CD4-positive, alpha-beta T cell treated with Interleukin-17A for 1 hour (primary cell): ENCODE measurements around the gene GRHL1.
"Not testable (repeated sequence)": the region's sequence is repeated elsewhere in the genome, so short reads cannot be mapped to it uniquely, and the experiment has no call there.

ENCODE experiments used
- DNase-seq: peaks from one replicate; pipeline ENCODE4 v3.0.0-alpha.2; 2020

Gene GRHL1

DNA sequence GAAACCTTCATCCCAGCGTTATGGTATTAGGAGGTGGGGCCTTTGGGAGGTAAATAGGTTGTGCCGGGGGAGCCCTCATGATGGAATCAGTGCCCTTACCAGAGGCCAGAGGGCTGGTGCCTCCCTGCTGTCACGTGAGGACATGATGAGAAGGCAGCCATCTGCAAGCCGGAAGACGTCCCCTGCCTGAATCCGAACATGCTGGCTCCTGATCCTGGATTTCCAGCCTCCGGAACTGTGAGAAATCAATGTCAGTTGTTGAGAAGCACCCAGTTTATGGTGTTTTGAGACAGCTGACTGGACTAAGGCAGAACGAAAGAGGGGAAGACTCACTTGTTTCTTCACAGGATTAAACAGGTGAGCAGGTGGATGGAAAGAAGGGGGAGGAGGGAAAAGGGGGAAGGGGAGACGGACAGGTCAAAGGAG is 78.8 kb downstream of the GRHL1 start:
- no peak for DNase-seq

GRCh38 chr2:10030798-10031197 is 79.3 kb downstream of the GRHL1 start:
- DNase-seq, result not testable (repeated sequence)

DNA sequence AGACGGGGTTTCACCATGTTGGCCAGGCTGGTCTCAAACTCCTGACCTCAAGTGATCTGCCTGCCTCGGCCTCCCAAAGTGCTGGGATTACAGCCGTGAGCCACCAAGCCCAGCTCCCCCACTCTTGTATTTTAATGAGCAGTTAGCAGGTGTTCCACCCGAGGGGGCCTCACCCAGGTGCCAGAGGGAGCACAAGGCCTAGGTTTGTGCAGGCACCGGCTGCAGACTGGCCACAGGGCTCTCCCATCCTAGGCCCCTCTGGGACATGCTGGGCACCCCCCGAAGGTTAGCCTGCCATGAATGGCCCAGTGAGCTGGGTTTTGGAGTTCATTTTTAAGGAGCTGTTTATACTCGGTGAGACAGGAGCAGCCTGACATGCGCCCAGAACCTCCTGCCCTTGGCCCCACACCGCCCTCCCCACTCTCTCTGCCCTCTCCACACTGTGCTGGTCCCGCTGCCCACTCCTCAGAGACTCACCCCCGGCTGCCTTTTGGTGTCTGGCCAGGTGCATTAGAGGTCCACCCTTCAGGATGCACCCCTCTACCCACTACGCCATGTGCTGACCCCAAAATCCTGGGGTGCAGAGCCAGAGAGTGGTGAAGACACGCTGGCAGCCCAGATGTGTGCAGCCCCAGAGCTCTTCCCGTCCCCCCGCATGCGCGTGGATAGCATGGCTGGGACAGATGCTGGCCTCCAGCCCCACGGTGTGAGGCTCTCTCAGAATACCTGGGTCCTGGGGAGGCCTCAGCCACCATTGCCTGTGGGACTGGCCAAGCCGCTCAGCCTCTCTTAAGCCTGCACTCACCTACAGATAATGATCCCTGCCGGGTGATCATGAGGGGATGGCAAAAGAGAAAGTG is 80.6 kb downstream of the GRHL1 start:
- no peak for DNase-seq

DNA sequence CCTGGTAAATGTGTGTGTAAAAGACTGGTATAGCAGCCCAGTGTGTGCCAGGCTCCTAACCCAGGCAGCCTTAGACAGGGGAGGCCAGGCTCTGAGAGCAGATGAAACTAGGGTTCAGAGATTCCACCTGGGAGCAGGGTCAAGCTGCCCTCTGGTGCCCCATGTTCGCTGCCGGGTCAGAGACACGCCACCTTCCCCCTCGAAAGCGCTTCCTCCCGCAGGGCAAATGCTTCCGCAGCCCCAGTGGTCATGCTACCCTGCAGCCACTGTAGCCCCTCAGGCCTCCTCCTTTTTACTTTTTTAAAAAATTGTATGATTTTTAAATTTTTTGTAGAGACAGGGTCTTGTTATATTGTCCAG is 81.2 kb downstream of the GRHL1 start:
- no peak for DNase-seq

DNA sequence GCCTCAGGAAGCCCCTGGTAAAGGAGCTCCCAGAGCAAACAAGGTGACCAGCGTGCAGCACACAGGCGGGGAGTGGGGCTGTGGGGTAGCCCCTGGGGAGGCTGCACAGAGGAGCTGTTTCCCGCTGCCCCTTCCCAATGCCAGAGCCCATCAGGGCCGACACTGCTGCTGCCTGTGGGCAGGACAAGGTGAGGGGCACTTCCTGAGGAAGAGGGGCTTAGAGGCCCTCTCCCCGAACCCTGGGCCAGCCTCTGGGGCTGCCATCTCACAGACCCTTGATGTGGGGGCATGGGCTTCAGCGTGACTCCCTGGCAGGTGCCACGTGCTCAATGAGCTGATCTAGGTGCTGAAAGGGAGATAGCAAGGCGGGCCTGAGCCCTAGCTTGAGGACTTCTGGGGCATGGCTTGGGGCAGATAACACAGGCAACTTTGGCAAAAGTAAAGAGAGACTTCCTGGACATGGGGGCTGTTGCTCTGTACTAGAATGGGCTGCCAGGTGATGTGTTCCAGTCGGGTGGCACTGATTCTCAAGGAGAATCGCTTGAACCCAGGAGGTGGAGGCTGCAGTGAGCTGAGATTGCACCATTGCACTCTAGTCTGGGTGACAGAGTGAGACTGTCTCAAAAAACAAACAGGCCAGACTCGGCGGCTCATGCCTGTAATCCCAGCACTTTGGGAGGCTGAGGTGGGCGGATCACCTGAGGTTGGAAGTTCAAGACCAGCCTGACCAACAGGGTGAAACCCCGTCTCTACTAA is 81.9 kb downstream of the GRHL1 start:
- no peak for DNase-seq

DNA sequence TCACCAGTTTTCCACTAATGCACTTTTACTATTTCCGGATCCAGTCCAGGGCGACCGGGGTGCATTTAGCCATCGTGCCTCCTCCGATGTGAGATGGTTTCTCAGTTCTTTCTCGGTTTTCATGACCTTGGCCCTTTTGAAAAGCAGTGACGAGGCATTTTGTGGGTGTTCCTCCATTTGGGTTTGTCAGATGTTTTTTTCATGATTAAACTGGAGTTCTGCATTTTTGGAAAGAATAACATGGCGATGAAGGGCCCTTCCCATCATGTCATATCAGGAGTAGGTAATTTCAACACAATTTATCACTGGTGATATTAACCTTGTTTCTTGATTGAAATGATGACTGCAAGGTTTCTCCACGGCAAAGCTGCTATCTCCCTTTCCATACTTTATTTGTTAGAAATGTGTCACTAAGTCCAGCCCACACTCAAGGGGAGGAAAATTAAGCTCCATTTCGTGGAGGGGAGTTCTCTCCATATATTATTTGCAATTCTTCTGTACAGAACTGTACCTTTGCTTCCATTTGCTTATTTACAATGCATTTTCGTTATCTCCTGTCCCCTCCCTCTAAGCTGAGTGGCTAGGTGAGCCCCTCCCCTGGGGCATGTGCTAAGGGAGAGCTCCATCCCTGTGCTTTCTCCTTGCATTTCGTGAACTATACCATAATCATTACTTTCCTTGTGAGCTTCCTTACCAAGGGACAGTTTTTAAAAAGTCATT is 83.0 kb downstream of the GRHL1 start:
- DNase-seq, result no peak

DNA sequence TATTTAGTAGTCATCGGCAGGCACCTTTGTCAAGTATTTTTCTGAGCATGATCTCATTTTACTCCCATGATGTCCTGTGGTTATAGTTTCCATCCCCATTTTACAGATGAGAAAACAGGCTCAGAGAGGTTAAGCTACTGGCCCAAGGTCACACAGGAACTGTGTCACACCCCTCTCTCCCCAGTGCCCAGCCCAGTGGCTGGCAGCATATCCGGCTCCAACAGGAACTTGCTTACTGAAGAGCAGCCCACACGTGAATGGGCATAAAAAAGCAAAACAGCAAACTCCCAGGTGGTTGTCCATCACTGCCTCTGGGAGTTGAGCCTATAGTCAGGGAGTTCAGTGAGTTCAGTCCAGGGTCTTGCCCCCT is 83.5 kb downstream of the GRHL1 start:
- DNase-seq, result peak; percentile 36

- no peak for DNase-seq
Measured at GRCh38 chr2:10035633-10036032, 84.1 kb downstream of the GRHL1 start.

DNA sequence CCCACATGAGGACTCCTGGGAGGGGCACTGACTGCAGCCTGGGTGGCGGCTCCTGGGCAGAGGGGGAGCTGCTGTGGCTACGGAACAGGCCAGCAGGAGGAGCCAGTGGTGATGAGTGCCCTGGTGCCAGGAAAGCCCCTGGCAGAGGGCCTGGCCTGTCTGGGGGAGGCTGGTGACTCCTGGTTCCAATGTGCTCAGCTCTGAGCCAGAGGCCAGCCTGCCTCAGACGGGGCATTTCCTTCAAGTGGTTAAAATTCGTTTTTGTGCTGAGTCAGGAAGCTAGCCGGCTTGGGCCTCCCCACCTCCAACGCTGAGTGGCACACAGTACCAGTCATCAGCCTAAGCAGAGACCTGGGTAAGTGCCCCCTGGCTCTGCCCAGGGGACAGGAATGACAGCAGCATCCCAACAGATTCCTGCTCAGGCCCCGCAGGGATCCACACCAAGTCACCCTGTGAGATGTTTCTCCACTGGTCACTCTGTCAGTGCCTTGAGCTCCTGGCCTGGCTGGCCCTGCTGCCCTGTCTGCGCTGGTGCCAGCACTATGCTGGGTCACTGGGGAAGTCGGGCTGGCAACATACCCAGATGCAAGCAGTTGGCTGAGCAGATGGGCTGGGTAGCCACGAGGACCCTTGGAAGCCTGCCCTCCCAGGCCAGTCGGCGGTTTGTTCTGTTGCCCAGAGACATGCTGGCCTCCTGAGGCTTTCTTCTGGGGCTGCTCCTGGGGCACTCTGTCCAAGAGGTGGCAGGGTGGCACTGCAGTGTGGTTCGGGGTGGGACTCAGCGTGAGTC is 84.8 kb downstream of the GRHL1 start:
- DNase-seq, result peak; percentile 71

DNA sequence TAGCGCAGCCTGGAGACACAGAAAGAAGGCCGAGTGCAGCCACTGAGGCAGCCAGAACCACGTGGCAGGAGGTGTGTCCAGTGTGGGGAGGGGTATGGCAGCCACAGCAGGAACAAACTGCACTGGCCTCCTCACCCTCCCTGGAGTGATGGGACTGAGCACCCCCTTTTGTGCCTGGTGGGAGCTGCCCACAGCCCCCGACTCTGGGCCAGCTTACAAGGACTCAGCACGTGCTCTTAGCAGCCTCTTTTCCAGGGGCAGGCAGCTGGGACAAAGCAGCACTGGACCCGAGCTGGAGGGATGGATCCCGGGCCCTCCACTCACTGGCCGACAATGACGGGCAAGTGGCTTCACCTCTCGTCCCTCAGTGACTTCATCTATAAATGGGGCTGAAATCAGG is 86.6 kb downstream of the GRHL1 start:
- no peak for DNase-seq

DNA sequence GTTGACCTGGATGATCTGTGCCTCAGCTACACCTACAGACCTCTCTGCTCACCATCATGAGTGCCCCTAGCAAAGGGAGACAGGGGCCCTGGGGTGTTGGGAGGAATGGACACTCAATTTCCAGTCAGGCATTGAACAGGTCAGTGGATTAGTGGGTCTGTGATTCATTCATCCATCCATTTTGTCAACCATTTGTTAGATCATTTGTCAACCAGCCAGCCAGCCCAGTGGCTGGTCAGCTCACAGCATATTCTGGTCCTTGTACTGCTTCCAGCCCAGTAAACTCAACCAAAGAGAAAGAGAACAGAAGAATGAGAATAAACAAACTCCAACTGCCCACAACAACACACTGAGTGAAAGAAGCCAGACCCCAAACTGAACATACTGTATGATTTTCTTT is 87.2 kb downstream of the GRHL1 start:
- no peak for DNase-seq

- no peak for DNase-seq
Measured at GRCh38 chr2:10039658-10040410, 88.3 kb downstream of the GRHL1 start.

DNA sequence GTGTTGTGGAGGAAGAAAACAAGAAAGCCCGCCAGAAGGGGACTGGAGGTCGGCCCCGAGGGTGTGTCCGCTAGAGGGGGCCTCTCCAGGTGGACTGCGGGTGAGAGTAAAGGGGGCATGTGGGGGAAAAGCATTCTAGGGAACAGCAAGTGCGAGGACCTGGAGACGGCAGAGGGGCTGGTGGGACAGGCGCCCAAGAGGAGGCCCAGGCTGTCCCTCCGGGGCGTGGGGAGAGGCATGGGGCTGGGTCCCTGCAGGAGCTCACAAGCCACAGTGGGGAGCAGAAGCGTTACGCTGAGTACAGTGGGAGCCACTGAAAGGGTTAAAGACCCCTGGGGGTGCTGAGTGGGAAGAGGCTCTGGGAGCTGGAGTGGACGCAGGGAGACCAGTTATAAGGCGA is 90.2 kb downstream of the GRHL1 start:
- no peak for DNase-seq

DNA sequence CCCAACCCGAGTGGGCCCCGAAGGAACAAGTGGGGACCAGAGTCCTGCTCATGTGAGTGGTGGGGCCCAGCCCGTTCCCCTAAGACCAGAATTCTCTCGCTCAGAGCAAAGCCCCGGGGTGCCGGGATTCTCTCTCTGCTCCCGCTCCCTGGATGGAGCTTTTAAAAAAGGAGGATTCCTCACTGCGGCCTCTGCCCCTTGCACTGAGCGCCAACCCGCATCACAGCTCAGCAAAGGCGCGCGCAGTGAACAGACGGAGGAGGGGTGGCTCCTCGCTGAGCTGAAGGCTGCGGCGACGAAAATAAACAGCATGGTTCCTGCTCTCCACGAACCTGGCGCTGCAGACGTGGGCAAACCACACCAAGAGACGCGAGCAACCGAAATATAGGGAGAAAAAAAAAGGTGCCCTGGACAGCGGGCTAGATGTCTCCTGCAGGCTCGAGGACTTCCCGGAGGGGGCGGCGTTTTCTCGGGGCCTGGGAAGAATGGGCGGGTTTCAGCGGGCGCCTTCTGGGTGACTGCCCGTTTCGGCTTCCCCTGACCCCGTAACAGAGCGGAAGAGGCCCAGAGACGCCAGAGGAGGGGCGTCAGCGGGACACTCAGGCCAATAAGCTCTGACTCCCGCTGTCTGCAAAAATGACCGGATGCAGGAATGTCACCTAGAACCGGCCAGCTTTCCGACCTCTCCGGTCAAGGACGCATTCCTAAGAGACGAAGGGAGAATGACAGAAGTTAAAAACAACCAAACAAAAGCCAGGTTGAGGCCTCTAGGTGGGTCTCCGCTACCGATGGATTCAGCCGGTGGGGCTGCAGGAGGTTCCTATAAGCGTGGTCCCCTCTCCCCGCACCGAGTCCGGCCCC is 91.0 kb downstream of the GRHL1 start:
- peak; percentile 36 for DNase-seq

DNA sequence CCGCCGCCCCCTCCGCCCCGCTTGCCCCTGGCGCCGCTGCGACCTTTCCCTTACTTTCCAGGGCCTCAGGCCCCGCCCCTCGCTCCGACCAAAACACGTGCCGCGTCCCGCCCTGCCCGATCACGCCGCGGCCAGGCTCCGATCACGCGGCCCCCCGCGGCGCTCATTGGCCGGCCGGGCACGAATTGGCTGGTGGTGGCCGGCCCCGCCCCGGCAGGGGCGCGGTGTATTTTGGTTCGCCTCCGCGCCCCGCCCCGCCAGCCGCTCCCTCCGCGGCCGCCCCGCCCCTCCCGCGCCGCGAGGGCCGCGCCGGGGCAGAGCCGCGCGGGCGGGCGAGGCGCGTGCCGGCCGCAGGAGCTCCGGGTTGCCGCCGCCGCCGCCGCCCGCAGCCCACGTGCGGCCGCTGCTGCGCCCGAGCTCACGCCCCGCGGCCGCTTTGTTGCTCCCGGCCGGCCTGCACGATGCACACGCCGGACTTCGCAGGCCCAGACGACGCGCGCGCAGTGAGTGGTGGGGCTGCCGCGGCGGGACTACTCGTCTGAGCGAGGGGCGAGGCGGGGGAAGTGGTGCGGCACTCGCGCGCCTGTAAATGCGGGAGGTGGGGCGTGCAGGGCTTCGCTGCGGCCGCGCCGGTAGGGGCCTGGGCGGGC is 91.9 kb downstream of the GRHL1 start, which contains the start of gene KLF11:
KLF11 (plus strand) TSS at position 295 of the 650 bp plus-strand sequence; CDS start at position 462, 167 bp downstream.
- DNase-seq, result peak; percentile 91

DNA sequence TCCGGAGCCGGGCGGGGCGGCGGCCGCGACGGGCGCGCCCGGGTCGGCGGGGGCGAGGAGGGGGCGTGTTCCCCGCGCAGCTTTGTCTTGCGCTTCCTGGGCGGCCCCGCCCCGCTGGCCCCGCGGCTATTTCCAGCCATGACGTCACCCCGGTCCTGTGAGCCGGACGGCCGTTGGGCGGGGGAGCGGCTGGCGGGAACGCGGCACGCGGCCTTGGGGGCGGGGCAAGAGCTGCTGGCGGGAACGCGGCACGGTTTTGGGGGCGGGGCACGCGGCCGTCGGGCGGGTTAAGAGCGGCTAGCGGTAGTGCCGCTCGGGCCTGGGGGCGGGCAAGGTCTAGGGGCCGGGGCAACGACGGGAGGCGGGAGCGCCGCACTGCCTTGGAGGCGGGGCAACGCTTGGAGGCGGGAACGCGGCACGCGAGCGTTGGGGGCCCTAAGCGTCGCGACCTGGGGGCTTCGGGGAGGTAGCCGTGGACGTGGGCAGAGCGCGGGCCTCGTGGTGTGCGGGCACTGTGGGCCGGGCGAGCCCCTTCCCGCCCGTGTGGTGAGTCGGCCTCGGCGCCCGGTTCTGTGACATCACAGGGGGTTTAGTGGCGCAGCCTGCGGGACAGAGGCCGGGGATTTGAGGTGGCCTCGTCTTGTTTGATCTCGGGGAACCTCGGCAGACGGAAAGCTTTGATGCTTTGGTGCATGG is 92.6 kb downstream of the GRHL1 start:
- DNase-seq, result peak; percentile 97

DNA sequence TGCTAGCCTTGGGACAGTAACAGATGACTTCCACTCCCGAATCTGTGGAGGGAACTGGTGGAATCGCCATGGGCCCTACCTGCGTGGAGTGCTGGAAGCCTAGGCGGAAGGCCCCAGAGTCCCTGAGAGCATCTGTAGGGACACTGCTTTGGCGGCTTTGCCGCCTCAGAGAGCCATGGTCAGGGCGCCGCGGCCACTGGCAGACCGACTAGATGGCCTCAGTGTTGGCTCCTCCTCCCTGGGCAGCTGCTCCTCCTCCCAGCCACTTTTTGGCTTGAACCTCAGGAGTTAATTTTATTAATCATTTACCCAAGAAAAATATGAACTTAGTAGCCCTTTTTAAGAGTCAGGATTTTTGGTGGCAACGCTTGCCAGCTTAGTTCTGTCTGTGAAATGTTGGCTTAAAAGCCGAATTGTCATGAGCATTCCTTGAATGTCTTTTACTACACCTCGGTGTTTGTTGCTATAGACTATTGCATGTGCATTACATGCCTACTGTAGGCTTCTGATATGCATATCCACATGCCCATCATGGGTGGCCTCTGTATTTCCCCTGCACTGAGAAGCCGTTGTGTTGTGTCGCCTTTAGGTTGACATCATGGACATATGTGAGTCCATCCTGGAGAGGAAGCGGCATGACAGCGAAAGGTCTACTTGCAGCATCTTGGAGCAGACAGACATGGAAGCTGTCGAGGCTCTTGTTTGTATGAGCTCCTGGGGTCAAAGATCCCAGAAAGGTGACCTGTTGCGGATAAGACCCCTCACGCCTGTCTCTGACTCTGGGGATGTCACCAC is 94.3 kb downstream of the GRHL1 start:
- DNase-seq, result no peak

DNA sequence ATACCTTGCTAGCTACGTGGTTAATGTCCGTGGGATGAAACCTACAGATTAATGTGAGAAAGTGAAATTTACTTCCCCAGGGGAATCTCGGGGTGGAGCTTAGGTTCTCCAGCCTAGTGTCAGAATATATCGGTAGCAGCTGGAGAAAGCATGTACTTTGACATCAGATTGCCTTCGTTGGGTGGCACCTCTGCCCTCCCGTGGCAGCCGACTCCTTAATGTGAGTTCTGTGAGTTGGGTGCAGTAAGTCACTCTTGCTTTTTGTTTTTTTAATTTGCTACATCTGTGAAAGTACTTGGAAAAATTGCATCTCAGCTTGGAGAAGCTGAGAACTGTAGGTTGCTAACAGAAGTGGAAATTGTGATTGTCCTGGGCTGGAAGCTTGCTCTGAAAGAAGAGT is 95.4 kb downstream of the GRHL1 start:
- no peak for DNase-seq
